ENCODE results near the gene RALGPS2.

RALGPS2 gene

DNA sequence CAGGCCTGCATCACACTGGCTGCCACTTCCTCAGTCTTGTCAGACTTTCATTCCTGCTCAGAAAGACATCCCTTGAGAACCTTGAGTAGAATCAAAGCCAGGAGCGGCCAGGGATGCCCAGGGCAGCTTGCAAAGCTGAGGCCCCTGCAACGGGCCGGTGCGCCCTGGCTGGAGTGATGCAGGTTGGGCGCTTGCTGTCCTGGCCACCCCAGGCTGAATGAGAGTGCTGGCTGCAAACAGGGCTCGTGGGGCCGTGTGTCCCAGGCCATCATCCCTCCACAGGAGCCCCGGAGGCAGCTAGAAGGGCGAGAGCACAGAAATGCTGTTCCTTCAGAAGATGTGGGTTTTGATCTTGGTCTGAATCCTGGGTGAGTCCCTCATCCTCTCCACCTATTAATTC lies 233.4 kb downstream of the RALGPS2 start:
- DNase-seq (ENCODE audit: low read depth): no peak
- H3K4me3 ChIP-seq (ENCODE audit: control insufficient read depth, low read depth, low read length): no peak overlapping the region
- TF ChIP-seq CTCF (conservative IDR thresholded peaks at IDR 0.05; ENCODE audit: control insufficient read depth, insufficient read depth, low read depth, low read length): no peak

- H3K4me3 ChIP-seq (ENCODE audit: control insufficient read depth, low read depth, low read length): no peak overlapping the region
- TF ChIP-seq CTCF (conservative IDR thresholded peaks at IDR 0.05; ENCODE audit: control insufficient read depth, insufficient read depth, low read depth, low read length): no peak
- no peak for DNase-seq (ENCODE audit: low read depth)
These were observed 234.8 kb downstream of the RALGPS2 start for GRCh38 chr1:178959543-178960460.

- no peak for TF ChIP-seq CTCF (conservative IDR thresholded peaks at IDR 0.05; ENCODE audit: control insufficient read depth, insufficient read depth, low read depth, low read length)
- H3K4me3 ChIP-seq (ENCODE audit: control insufficient read depth, low read depth, low read length): no peak overlapping the region
- DNase-seq (ENCODE audit: low read depth): no peak
These were observed 235.6 kb downstream of the RALGPS2 start for GRCh38 chr1:178960482-178961240.

- no peak overlapping the region for H3K4me3 ChIP-seq (ENCODE audit: control insufficient read depth, low read depth, low read length)
- no peak for DNase-seq (ENCODE audit: low read depth)
- no peak for TF ChIP-seq CTCF (conservative IDR thresholded peaks at IDR 0.05; ENCODE audit: control insufficient read depth, insufficient read depth, low read depth, low read length)
These were observed 236.3 kb downstream of the RALGPS2 start for GRCh38 chr1:178961331-178961730.

GRCh38 chr1:178961868-178962267 lies 236.8 kb downstream of the RALGPS2 start:
- no peak for DNase-seq (ENCODE audit: low read depth)
- no peak for TF ChIP-seq CTCF (conservative IDR thresholded peaks at IDR 0.05; ENCODE audit: control insufficient read depth, insufficient read depth, low read depth, low read length)
- H3K4me3 ChIP-seq (ENCODE audit: control insufficient read depth, low read depth, low read length): no peak overlapping the region

GRCh38 chr1:178962853-178963711 lies 238.0 kb downstream of the RALGPS2 start:
- no peak for TF ChIP-seq CTCF (conservative IDR thresholded peaks at IDR 0.05; ENCODE audit: control insufficient read depth, insufficient read depth, low read depth, low read length)
- DNase-seq (ENCODE audit: low read depth): no peak

More at GRCh38 chr1:178962853-178963711, 238.0 kb downstream of the RALGPS2 start:
- no peak overlapping the region for H3K4me3 ChIP-seq (ENCODE audit: control insufficient read depth, low read depth, low read length)
